Caco-2 (cell line): ENCODE measurements around the gene CEP112. TPM values are rescaled to one million over a fixed set of nuclear protein-coding genes. Genes with fewer than 3 reads are reported as not detected.

Experiments
- BruUV-seq: library from RNA; stranded (reverse); fragments of 400-500 nt; replicated peaks from 2 replicates; lab custom pipeline; 2021; lab: Mats Ljungman, UMichigan
- CTCF ChIA-PET: fragments of 300-600 bp; sonication (Branson Sonifier 250); formaldehyde crosslinking; loops from one replicate; lab custom pipeline; 2022; ENCODE audit warnings: antibody characterized with exemption; lab: Charles Lee
- POLR2A ChIA-PET: fragments of 300-600 bp; sonication (Branson Sonifier 250); formaldehyde crosslinking; loops from one replicate; lab custom pipeline; 2022; ENCODE audit warnings: antibody characterized with exemption; lab: Charles Lee
- DNase-seq, 2 experiments: peaks; one replicate each; pipeline versions ENCODE4 v3.0.0 to v3.0.0-alpha.2; 2020 to 2022
- H3K27me3 ChIP-seq: replicated peaks from 2 replicates; pipeline ENCODE4 v1.6.0; 2011; ENCODE audit warnings: low read length; ENCODE audit not compliant: control insufficient read depth, insufficient read depth
- H3K36me3 ChIP-seq: 2 replicates; pipeline ENCODE4 v1.5.1; 2011; ENCODE audit warnings: low read length; ENCODE audit not compliant: control insufficient read depth, insufficient read depth
- H3K4me1 ChIP-seq: fragments of 250-450 bp; sonication (Bioruptor Pico); 2 replicates; pipeline ENCODE4 v1.5.1; 2020; ENCODE audit warnings: mild to moderate bottlenecking
- H3K4me3 ChIP-seq: 2 replicates; pipeline ENCODE4 v1.5.1; 2011; ENCODE audit warnings: low read depth, mild to moderate bottlenecking, control low read depth, low read length
- H3K9me3 ChIP-seq: fragments of 250-450 bp; sonication (Bioruptor Pico); 2 replicates; pipeline ENCODE4 v1.5.1; 2020; ENCODE audit warnings: mild to moderate bottlenecking, moderate library complexity
- H3K27ac Mint-ChIP-seq: one replicate; pipeline ENCODE4 v1.8.0; 2022; ENCODE audit warnings: mixed read lengths; ENCODE audit not compliant: unreplicated experiment
- H3K27me3 Mint-ChIP-seq: one replicate; pipeline ENCODE4 v1.8.0; 2022; ENCODE audit warnings: mixed read lengths; ENCODE audit not compliant: insufficient read depth, unreplicated experiment
- H3K36me3 Mint-ChIP-seq: one replicate; pipeline ENCODE4 v1.8.0; 2022; ENCODE audit warnings: mild to moderate bottlenecking, mixed read lengths; ENCODE audit not compliant: insufficient read depth, unreplicated experiment
- H3K4me1 Mint-ChIP-seq: one replicate; pipeline ENCODE4 v1.8.0; 2022; ENCODE audit warnings: low read depth, mixed read lengths; ENCODE audit not compliant: unreplicated experiment
- H3K4me3 Mint-ChIP-seq: one replicate; pipeline ENCODE4 v1.8.0; 2022; ENCODE audit warnings: mild to moderate bottlenecking, moderate library complexity, mixed read lengths; ENCODE audit not compliant: unreplicated experiment
- H3K9me3 Mint-ChIP-seq: one replicate; pipeline ENCODE4 v1.8.0; 2022; ENCODE audit warnings: mixed read lengths; ENCODE audit not compliant: unreplicated experiment
- CTCF ChIP-seq, 2 experiments: fragments of 200-600 bp in 1 of 2; IDR thresholded peaks; 1 replicate in 1 of 2; 2 replicates in 1 of 2; pipeline versions ENCODE4 v1.5.1 to v1.8.0; 2011 to 2022; ENCODE audit warnings: antibody characterized with exemption in 1 of 2, control low read depth in 1 of 2, inconsistent platforms in 1 of 2, low read depth in 1 of 2, low read length in 1 of 2, mild to moderate bottlenecking in 1 of 2, moderate library complexity in 1 of 2; ENCODE audit not compliant: insufficient read depth in 1 of 2, severe bottlenecking in 1 of 2, unreplicated experiment in 1 of 2
- intact Hi-C: fragments of 100-400 bp; cut with micrococcal nuclease; formaldehyde crosslinking; loops from one replicate; pipeline ENCODE4 v1.10.0; 2022; ENCODE audit not compliant: unreplicated experiment
- total RNA-seq: library from RNA; stranded (reverse); gene quantifications from 2 replicates; pipeline ENCODE4 v1.2.3, GENCODE V29; 2022

Gene CEP112
- total RNA-seq, 1 experiment from 2014 or later: 4.7 TPM

- Histone ChIP-seq H3K36me3 (no peaks in the 10 kb centered on the region), H3K4me1 (no peaks in the 10 kb centered on the region), H3K9me3 (no peaks in the 10 kb centered on the region), H3K4me3 (no peak overlapping the region), H3K27me3 (no peaks in the 10 kb centered on the region)
- intact Hi-C loops: no loop called here
- Mint-ChIP-seq H3K27ac (no peak overlapping the region), H3K4me3 (no peak overlapping the region), H3K36me3 (no peaks in the 10 kb centered on the region), H3K9me3 (no peaks in the 10 kb centered on the region), H3K27me3 (peaks cover 11% of the 10 kb centered on the region), H3K4me1 (no peaks in the 10 kb centered on the region)
- no TSS peak for BruUV-seq
- no peak for DNase-seq
- TF ChIP-seq CTCF (IDR thresholded peaks at IDR 0.05; ENCODE audit: insufficient read depth in 1 of 2, low read depth in 1 of 2, low read length in 1 of 2, severe bottlenecking in 1 of 2, unreplicated experiment in 1 of 2): no peak
- CTCF ChIA-PET: no interaction called here
- POLR2A ChIA-PET: no interaction called here
These were observed 372.1 kb downstream of the CEP112 start for GRCh38 chr17:65819810-65820209.

- Histone ChIP-seq H3K36me3 (no peaks in the 10 kb centered on the region), H3K27me3 (no peaks in the 10 kb centered on the region), H3K4me3 (no peak overlapping the region), H3K4me1 (no peaks in the 10 kb centered on the region), H3K9me3 (no peaks in the 10 kb centered on the region)
- no peaks in the 10 kb centered on the region for H3K9me3 Mint-ChIP-seq
- H3K27me3 Mint-ChIP-seq: peaks cover 11% of the 10 kb centered on the region
- intact Hi-C loops: no loop called here
- ChIA-PET POLR2A (no interaction called here), CTCF (no interaction called here)
- BruUV-seq: no TSS peak
- H3K4me3 Mint-ChIP-seq: no peak overlapping the region
- H3K36me3 Mint-ChIP-seq: no peaks in the 10 kb centered on the region
- H3K27ac Mint-ChIP-seq: no peak overlapping the region
- DNase-seq: no peak
- TF ChIP-seq CTCF (IDR thresholded peaks at IDR 0.05; ENCODE audit: insufficient read depth in 1 of 2, low read depth in 1 of 2, low read length in 1 of 2, severe bottlenecking in 1 of 2, unreplicated experiment in 1 of 2): no peak
- no peaks in the 10 kb centered on the region for H3K4me1 Mint-ChIP-seq
These were observed 374.0 kb downstream of the CEP112 start for GRCh38 chr17:65817951-65818350.

- H3K9me3 Mint-ChIP-seq: peaks cover 14% of the 10 kb centered on the region
- no peak overlapping the region for H3K4me3 Mint-ChIP-seq
- intact Hi-C loops: no loop called here
- no peaks in the 10 kb centered on the region for H3K36me3 Mint-ChIP-seq
- Histone ChIP-seq H3K4me1 (no peaks in the 10 kb centered on the region), H3K4me3 (no peak overlapping the region), H3K27me3 (no peaks in the 10 kb centered on the region), H3K9me3 (no peaks in the 10 kb centered on the region), H3K36me3 (no peaks in the 10 kb centered on the region)
- H3K4me1 Mint-ChIP-seq: no peaks in the 10 kb centered on the region
- H3K27ac Mint-ChIP-seq: no peak overlapping the region
- no peak for TF ChIP-seq CTCF (IDR thresholded peaks at IDR 0.05; ENCODE audit: insufficient read depth in 1 of 2, low read depth in 1 of 2, low read length in 1 of 2, severe bottlenecking in 1 of 2, unreplicated experiment in 1 of 2)
- CTCF ChIA-PET: no interaction called here
- peaks cover 8% of the 10 kb centered on the region for H3K27me3 Mint-ChIP-seq
- BruUV-seq: no TSS peak
- no peak for DNase-seq
- POLR2A ChIA-PET: no interaction called here
These were observed 377.5 kb downstream of the CEP112 start for GRCh38 chr17:65814418-65814817.
